Activated CD4-positive, alpha-beta T cell treated with anti-CD3 and anti-CD28 coated beads for 1 hour (primary cell): ENCODE measurements around the gene TMEM106A.
"Not testable (repeated sequence)": the region's sequence is repeated elsewhere in the genome, so short reads cannot be mapped to it uniquely, and the experiment has no call there.

Experiments
- DNase-seq: peaks from one replicate; pipeline ENCODE4 v3.0.0-alpha.2; 2020

TMEM106A gene, protein sequence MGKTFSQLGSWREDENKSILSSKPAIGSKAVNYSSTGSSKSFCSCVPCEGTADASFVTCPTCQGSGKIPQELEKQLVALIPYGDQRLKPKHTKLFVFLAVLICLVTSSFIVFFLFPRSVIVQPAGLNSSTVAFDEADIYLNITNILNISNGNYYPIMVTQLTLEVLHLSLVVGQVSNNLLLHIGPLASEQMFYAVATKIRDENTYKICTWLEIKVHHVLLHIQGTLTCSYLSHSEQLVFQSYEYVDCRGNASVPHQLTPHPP

DNA sequence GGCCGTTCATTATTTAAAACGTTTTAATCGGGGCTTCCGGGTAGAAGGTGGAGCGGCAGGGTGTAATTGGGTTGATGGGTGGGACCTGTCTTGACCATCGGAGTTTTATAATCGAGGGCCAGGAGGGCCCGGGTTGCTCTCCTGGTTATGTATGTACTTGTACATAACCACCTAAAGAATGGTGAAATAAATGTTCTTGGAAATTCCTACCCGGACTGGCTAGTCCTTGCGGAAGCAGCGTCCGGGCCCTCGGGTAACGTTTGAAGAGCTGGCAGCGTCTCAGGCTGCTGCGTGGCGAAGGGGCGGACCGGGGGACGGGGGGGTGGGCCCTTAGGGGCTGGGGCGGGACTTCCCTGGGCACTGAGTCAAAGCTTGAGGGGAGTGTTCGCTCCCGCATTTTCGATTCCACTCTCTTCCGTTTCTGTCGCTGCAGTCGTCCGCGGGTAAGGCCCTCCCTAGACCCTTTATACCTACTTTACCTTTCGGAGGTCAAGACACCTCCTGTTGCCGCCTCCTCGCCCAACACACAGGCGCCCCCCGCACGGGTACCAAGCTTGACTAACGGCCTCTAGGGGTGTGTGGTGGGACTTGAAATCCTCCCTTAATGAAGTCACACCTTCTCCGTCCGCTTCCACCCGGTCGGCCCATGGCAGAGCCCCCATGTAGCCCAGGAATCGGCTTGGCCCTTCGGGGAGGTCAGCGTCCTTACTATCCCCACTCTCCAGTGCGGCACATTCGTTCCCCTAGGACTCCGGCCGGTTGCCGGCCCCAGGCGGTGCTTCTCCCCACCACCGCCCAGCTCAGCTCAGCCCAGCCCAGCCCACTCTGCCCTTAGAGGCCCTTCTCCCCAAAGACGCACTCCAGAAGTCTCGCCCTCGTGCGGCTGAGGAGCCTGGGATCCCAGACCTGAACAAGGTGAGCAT, at the start of gene TMEM106A:
TSS of gene TMEM106A (plus strand) at position 396 of the 923 bp plus-strand sequence. CDS start 1,167 bp downstream, outside the sequence.
- DNase-seq = peak; percentile 63

DNA sequence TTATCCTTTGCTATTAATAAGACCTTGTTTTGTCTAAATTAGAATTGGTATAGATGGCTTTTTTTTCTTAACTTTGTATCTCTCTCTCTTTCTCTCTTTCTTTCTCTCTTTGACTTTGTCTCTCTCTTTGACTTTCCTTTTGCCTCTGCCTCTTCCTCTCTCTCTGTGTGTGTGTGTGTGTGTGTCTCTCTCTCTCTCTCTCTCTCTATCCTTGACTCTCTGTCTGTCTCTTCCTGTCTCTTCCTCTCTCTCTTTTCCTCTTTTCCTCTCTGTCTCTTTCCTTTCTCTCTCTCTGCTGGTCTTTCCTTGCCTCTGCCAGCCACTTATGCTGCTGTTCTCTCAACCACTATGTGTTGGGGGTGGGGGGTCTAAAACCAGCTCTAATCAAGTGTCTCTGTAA, 45.7 kb upstream of the TMEM106A start:
- not testable (repeated sequence) for DNase-seq

DNA sequence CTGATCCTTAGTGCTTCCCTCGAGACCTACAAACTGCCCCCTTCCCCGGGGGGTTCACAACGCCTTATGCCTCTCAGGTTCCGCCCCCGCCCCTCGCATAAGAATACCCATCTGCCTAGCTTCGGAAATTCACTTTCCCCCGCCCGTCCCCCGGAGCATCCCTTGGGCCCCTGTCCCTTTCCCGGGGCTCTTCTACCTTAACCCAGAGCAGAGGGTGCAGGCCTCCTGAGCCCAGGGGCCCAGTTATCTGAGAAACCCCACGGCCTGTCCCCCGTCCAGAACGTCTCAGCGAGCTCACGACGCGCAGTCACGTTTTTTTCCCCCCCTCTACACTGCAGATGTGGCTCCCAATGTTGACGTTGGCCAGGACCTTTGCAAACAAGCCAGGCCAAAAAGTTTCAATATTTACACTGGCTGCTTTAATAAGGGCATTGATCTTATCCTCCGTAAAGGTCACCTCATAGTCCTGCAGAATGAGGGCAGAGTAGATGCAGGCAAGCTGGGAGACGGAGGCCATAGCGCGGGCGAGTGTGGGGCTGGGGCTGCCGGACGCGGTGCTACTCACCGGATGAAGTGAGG, 42.0 kb upstream of the TMEM106A start:
- DNase-seq = no peak

DNA sequence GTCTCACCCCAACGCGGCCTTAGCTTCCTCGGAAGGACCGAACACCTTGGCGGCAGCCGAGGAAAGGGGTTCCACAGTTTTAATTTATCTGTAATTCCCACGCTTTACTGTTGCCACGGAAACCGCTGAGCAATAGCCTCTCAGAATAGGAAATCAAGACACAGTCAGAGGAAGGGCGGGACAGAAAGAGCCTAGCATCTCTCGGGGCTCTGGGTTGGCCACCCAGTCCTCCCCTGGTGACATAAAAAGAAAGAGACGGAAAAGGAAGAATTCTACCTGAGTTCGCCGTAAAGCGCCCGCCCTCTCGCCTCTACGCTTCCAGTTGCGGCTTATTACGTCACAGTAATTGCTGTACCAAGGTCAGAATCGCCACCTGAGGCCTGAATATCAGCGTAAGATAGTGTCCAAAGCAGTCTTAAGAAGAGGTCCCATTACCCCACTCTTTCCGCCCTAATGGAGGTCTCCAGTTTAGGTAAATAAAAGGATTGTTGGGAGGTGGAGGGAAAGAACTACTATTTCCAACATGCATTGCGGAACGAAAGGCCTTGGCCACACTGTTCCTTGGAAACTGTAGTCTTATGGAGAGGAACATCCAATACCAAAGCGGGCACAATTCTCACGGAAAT, 41.4 kb upstream of the TMEM106A start:
- DNase-seq = peak; percentile 79

DNA sequence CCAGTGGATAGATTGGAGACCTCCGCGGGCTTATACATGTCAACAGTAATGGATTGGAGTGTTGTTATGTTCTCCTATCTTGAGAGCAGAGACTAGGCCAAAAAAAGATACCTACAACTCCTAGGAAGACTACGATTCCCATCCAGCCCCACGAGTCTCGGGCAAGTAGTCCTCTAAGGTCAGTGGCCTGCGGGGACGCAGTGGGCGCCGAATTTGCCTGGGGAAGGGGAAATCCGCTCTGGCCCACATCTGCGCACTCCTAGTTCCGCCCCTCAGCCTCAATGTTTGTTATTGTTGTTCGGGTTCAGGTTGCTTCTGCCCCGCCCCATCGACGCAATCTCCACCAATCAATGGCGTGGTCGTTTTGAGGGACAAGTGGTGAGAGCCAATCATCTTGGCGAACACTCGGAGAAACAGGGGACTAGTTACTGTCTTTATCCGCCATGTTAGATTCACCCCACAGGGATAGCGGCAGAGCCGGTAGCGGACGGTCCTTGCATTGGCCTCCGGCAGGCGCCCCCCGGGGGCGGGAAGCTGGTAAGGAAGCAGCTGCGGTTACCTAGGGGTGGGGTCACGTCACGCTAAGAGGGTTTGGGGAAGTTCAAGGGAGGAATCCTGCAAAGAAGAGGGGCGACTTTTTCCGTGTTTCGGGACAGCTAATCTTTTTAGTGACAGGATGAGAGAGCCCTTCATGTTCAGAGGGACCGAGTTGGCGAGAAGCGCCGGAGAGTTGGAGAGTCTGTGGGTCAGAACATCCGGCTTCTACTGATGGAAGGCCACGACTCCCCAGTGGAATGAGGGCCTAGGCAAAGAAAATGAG, 40.7 kb upstream of the TMEM106A start, which contains the start of gene NBR1:
TSS of gene NBR1 (plus strand) at position 449 of the 820 bp plus-strand sequence. CDS start 4,586 bp downstream, outside the sequence.
- peak; percentile 91 for DNase-seq

DNA sequence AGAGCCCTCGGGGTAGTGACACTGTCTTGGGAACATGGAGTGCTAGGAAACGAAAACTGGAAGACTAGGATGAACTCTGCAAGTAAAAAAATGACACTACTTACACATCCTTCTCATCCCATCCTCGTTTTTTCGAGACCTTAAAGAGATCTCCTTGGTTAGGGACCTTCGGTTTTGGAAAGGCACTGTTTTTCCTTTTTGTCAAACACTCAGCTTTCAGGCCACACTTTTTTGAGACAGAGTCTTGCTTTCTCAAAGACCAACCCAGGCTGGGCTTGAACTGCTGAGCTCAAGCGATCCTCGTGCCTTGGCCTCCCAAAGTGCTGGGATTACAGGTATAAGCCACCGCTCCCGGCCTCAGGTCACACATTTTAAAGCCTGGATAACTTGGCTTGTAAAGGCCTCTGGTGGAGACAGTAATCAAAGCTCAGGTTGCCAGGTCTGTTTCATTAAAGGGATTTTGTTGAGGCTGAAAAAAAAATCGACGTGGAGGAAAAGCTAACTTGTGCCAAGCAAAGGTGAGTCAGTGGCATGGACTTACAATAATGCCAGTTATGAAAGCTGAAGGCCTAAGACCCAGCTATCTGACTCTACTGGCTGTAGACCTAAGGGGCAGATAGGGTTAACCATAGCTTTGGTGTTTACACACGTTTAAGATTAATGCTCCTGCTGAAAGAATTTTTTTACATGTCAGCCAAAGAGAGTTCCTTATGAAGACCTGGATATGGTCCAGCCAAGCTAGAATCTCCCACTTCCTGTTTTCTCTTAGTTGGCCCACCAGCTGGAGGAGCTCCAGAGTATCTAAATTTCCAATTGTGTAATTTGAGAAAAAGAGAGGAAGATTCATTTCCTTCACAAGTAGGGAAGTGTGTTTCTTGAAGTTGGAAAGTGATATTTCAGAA, 39.8 kb upstream of the TMEM106A start:
- DNase-seq = no peak

DNA sequence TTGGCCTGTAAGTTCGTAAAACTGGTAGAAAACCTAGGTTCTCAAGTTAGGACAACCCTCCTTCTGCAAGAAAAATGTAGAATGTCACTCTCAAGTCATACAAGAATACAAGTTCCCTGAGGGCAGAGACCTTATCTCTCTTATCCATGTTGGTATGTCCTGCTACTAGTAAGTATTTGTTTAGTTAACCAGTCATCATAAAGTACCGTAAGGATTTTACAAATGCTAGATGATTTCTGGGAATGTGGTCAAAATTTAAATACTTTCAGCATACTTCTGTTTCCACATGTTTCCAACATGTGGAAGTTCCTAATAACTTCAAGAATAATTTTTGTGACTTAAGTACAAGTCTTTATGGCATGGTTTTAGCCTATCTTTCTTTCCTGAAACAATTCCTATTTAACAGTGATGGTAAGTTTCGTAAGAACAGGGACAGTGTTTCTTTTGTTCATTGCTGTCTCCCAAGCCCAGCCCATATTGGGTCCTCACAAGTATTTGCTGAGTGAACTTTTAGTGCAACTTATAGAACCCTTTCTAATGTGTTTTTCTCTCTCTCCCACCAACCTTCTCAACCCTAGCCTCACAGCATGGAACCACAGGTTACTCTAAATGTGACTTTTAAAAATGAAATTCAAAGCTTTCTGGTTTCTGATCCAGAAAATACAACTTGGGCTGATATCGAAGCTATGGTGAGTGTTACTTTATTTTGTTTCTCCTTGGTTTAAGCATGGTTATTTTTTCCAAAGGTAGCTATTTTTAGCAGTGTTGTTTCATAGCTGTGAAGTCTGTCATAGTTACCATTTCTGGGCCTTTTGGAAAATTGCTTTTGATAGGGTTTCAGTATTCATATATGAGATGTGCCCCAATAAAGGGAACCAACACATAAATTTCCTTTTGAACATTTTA, 36.2 kb upstream of the TMEM106A start:
- DNase-seq = no peak

DNA sequence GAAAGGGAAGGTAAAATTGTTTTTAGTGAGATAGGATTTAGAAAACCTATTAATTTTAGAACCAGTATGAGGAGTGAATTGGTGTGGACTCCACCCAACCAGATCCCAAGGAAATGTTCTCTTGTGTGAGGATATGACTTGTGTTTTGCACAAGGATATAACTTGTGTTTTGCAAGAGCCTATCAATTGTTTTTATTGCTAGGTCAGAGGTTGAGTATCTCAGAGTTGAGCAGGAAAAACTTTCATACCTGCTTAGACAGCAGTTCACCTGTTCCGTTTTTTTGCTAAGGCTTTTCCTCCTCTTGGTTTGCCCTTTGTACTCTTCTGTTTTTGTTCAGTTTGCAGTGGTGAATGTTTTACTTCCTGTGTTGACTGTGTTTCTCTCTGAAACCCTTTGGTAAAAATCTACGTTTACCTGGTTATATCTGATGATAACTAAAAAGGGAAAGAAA, 35.5 kb upstream of the TMEM106A start:
- no peak for DNase-seq

DNA sequence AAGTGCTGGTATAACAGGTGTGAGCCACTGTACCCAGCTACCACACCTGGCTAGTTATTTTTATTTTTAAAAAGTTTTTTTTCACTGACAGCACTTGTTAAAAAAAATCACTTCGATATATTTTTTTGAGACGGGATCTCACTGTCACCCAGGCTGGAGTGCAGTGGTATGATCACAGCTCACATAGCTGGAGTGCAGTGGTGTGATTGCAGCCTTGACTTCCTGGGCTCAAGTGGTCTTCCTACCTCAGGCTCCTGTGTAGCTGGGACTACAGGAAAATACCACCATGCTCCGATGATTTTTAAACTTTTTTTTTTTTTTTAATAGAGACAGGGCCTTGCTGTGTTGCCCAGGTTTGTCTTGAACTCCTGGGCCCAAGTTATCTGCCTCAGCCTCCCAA, 27.8 kb upstream of the TMEM106A start:
- DNase-seq = no peak

DNA sequence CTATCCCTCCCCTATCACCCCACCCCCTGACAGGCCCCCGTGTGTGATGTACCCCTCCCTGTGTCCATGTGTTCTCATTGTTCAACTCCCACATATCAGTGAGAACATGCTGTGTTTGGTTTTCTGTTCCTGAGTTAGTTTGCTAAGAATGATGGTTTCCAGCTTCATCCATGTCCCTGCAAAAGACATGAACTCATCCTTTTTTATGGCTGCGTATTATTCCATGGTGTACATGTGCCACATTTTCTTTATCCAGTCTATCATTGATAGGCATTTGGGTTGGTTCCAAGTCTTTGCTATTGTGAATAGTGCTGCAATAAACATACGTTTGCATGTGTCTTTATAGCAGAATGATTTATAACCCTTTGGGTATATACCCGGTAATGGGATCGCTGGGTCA, 25.0 kb upstream of the TMEM106A start:
- DNase-seq = not testable (repeated sequence)

DNA sequence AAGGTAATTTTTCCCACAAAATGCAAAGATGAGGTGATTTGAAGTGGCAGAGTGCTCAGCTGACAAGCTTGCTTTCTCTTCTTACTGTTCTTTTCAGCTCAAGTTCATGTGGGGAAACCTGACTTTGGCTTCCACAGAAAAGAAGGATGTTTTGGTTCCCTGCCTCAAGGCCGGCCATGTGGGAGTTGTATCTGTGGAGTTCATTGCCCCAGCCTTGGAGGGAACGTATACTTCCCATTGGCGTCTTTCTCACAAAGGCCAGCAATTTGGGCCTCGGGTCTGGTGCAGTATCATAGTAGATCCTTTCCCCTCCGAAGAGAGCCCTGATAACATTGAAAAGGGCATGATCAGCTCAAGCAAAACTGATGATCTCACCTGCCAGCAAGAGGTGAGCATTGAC, 18.4 kb upstream of the TMEM106A start:
- DNase-seq = no peak

DNA sequence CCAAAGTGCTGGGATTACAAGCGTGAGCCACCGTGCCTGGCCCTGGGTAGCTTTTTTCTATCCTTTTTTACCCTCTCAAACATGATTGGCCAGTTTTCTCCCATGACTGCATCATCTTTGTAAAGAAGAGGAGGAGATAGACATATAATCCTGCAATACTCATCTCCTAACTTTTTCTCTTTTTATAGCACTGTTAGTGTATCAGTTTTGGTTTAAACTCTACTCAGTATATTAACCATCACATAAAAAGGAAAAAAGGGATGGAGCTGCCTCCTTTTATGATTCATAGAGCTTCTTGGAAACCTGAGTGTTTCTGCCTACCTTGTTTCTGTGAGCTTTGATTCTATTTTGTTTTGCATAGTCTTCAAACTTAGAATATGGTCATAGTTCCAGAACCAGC, 12.0 kb upstream of the TMEM106A start:
- DNase-seq = no peak

DNA sequence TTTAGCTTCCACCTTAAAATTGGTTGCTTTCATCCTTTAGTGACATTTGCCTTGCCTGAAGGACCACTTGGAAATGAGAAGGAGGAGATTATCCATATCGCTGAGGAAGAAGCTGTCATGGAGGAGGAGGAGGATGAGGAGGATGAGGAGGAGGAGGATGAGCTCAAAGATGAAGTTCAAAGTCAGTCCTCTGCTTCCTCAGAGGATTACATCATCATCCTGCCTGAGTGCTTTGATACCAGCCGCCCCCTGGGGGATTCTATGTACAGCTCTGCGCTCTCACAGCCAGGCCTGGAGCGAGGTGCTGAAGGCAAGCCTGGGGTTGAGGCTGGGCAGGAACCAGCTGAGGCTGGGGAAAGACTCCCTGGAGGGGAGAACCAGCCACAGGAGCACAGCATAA, 11.5 kb upstream of the TMEM106A start:
- DNase-seq = no peak

DNA sequence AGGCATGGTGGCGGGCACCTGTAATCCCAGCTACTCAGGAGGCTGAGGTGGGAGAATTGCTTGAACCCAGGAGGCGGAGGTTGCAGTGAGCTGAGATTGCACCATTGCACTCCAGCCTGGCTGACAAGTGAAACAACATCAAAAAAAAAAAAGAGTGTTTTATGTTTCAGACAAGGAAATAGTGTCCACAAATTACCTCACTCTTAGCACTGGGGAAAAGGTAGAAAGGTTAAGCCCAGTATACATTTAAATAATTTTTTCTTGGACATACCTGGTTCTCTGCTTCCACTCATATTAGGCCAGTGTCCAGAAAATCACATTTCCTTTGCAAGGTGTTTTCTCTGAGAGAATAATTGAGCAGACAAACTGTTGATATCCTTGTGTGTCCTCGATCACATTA, 8.7 kb upstream of the TMEM106A start:
- DNase-seq = not testable (repeated sequence)

DNA sequence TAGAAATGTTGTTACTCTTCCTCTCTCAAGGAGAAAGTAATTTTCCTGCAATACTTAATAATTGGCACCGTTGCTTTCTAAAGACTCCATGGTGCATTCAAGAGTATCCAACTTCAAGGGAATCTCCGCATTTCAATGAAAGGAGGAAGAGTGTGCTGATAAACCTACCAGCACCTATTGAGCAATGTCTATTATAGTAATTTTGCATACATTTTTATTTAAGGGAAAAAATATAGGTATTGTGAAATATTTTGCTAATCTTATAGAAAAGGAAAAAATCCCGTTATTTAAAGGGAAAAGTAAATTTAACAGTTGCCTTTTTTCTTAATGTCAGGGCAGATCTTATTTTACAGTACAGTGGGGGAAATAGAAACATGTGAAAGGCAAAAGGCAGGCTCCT, 1.1 kb upstream of the TMEM106A start:
- no peak for DNase-seq

DNA sequence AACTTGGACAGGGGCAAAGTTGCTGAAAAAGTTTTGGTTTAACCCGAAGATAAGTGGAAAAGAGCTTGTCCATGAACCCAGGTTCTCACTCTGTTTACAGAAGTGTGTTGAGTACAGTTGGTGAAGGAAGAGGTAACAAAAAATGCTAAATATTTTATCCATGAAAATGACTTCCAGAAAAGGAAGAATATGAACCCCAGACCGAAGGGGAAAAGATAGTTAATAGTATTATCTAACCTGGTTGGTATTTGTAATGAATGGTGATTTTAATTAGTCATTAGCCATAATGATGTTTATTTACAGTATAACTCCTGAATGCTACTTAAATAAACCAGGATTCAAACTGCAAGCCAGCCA, 574 bp upstream of the TMEM106A start:
- DNase-seq = no peak

DNA sequence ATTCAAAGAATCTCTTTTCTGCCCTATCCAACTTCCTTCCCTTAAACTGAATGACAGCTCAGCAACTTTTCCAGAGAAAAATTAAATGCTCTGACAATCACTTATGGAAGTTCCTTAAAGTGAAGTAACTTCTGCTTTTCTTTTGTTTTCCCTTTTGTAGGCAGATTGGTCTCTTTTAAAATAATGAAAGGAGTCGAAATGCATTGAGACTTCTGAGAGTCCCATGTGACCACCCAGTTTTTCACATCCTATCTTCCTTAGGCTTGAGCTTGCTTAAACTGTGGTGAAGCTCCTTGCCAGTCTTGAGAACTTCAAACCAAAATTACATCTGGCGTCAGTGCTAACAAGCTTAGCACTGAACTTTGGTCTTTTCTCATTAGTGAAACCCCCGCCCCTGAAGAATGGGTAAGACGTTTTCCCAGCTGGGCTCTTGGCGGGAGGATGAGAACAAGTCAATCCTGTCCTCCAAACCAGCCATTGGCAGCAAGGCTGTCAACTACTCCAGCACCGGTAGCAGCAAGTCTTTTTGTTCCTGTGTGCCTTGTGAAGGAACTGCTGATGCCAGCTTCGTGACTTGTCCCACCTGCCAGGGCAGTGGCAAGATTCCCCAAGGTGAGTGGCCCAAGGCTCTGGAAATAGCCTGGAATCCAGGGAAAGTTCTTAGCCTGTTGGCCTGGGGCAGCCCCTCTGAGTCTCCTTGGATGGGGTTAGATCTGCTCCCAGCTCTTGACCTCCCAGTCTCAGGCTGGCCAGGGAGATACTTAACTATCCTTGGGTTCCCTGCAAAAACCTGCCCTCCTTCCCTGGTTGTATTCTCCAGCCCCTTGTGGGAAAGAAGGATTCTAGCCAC, 1.2 kb downstream of the TMEM106A start:
- DNase-seq = no peak

DNA sequence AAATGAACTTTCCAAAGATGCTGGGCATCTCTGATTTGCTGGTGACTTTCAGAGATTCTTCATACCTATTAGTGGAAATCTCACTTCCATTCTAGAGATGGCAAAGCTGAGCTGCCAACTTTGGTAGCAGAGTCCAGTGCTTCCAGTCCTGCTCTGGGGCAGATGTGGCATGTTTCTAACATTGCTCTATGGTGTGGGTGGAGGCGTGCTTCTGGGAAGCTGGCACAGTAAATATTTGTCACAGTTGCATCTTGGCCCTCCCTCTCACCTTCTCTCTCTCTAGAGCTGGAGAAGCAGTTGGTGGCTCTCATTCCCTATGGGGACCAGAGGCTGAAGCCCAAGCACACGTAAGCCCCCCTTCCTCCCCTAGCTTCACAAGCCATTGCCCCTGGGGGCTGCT, 1.9 kb downstream of the TMEM106A start:
- DNase-seq = no peak

DNA sequence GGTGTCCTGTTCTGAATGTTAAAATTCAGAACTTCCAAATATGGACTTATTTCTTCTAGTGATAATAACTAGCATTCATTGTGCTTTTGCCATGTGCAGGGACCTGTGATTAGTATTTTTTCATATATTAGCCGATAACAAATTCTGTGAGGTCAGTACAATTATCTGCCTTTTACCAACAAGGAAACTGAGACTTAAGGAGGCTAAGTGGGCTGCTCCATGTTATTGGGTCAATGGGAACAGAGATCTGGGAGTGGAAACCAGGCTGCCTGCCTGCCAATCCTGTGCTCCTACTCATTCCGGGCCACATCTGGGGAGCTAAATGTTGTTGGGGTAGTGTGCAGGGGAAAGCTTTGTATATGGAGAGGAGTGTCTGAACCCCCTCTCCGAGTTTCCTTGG, 3.7 kb downstream of the TMEM106A start:
- no peak for DNase-seq
